Activated CD8-positive, alpha-beta T cell treated with anti-CD3 and anti-CD28 coated beads for 36 hours (primary cell): Measurements from ENCODE around the gene PPP4R4. TPM values are rescaled to one million over a fixed set of nuclear protein-coding genes. Genes with fewer than 3 reads are reported as not detected.

Experiments
- ATAC-seq: fragments of 200-7000 bp; cut with Tn5 transposase; one replicate; pipeline ENCODE4 v1.10.0; 2021; ENCODE audit warnings: mild to moderate bottlenecking, moderate library complexity
- CTCF ChIA-PET: fragments of 350-600 bp; sonication (Branson Sonifier 250); formaldehyde crosslinking; loops from one replicate; lab custom pipeline; 2021; ENCODE audit warnings: antibody characterized with exemption; lab: Charles Lee
- POLR2A ChIA-PET: fragments of 350-600 bp; sonication (Branson Sonifier 250); formaldehyde crosslinking; loops from one replicate; lab custom pipeline; 2021; ENCODE audit warnings: antibody characterized with exemption; lab: Charles Lee
- DNase-seq: peaks from one replicate; pipeline ENCODE4 v3.0.0-alpha.2; 2020
- H3K27ac Mint-ChIP-seq: one replicate; pipeline ENCODE4 v1.8.0; 2021; ENCODE audit warnings: mild to moderate bottlenecking, mixed read lengths
- H3K27me3 Mint-ChIP-seq: one replicate; pipeline ENCODE4 v1.8.0; 2021; ENCODE audit warnings: mixed read lengths
- H3K36me3 Mint-ChIP-seq: one replicate; pipeline ENCODE4 v1.8.0; 2021; ENCODE audit warnings: low read depth, mixed read lengths
- H3K4me1 Mint-ChIP-seq: one replicate; pipeline ENCODE4 v1.8.0; 2021; ENCODE audit warnings: low read depth, mixed read lengths
- H3K4me3 Mint-ChIP-seq: one replicate; pipeline ENCODE4 v1.8.0; 2021; ENCODE audit warnings: mild to moderate bottlenecking, moderate library complexity, mixed read lengths
- H3K9me3 Mint-ChIP-seq: one replicate; pipeline ENCODE4 v1.8.0; 2021; ENCODE audit warnings: mixed read lengths
- intact Hi-C: fragments of 100-400 bp; cut with micrococcal nuclease; formaldehyde crosslinking; loops from one replicate; pipeline ENCODE4 v1.10.0; 2022
- total RNA-seq, 2 experiments: library from RNA; stranded (reverse); gene quantifications; one replicate each; pipeline ENCODE4 v1.2.3, GENCODE V29; 2021
- TF ChIP-seq, protein P1 (sequence below): fragments of 200-600 bp; IDR thresholded peaks from one replicate; pipeline ENCODE4 v1.8.0; 2022; ENCODE audit warnings: antibody characterized with exemption, mild to moderate bottlenecking

Gene PPP4R4
- total RNA-seq, 2 experiments from 2014 or later: 0.63 to 1.2 TPM

DNA sequence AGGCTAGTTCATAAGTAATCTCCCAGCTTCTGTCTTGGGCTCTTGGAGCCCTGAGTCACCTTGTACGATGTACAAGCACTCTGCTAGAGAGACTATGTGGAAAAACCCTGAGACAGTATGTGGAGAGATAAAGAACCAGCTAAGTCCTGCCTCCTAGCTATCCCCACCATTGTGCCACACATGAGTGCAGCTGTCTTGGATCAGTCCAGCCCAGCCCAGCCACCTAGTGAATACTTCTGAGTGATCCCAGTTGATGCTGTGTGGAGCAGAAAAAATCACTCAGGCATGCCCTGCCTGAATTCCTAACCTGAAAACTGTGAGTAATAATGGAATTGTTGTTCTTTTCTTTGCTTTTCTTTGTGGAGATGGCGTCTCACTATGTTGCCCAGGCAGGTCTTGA lies 154.1 kb downstream of the PPP4R4 start:
- ATAC-seq (no peak), DNase-seq (no peak)
- no peak overlapping the region for H3K4me3 Mint-ChIP-seq
- H3K9me3 Mint-ChIP-seq: no peaks in the 10 kb centered on the region
- TF ChIP-seq, protein P1, sequence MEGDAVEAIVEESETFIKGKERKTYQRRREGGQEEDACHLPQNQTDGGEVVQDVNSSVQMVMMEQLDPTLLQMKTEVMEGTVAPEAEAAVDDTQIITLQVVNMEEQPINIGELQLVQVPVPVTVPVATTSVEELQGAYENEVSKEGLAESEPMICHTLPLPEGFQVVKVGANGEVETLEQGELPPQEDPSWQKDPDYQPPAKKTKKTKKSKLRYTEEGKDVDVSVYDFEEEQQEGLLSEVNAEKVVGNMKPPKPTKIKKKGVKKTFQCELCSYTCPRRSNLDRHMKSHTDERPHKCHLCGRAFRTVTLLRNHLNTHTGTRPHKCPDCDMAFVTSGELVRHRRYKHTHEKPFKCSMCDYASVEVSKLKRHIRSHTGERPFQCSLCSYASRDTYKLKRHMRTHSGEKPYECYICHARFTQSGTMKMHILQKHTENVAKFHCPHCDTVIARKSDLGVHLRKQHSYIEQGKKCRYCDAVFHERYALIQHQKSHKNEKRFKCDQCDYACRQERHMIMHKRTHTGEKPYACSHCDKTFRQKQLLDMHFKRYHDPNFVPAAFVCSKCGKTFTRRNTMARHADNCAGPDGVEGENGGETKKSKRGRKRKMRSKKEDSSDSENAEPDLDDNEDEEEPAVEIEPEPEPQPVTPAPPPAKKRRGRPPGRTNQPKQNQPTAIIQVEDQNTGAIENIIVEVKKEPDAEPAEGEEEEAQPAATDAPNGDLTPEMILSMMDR: no peak
- H3K4me1 Mint-ChIP-seq: no peaks in the 10 kb centered on the region
- no peaks in the 10 kb centered on the region for H3K36me3 Mint-ChIP-seq
- CTCF ChIA-PET: no interaction called here
- no peak overlapping the region for H3K27ac Mint-ChIP-seq
- POLR2A ChIA-PET: no interaction called here
- intact Hi-C loops: no loop called here
- peaks cover 9% of the 10 kb centered on the region for H3K27me3 Mint-ChIP-seq

Other genes starting within 250 kb of the PPP4R4 start
- gene FAM181A, start 247.0 kb upstream of the PPP4R4 start, total RNA-seq: not detected
- gene ASB2, start 197.8 kb upstream of the PPP4R4 start, total RNA-seq: 10 to 100 TPM; 11.7 to 12.7 TPM
- not detected for gene CCDC197, start 177.0 kb upstream of the PPP4R4 start, total RNA-seq
- gene OTUB2, start 148.0 kb upstream of the PPP4R4 start, total RNA-seq: under 1 TPM; 0.25 to 0.29 TPM
- 100 to 1,000 TPM; 272 to 275 TPM for gene DDX24, start 93.1 kb upstream of the PPP4R4 start, total RNA-seq
- 10 to 100 TPM; 21.9 to 23.3 TPM for gene IFI27L1, start 93.0 kb upstream of the PPP4R4 start, total RNA-seq
- gene IFI27, start 63.6 kb upstream of the PPP4R4 start, total RNA-seq: 1 to 10 TPM in 1 of 2 experiments, under 1 TPM in 1; 0.86 to 4.1 TPM
- gene IFI27L2, start 44.7 kb upstream of the PPP4R4 start, total RNA-seq: 10 to 100 TPM; 43.0 to 44.5 TPM
- gene SERPINA10, start 118.9 kb downstream of the PPP4R4 start, total RNA-seq: not detected
- not detected for gene SERPINA6, start 149.0 kb downstream of the PPP4R4 start, total RNA-seq
- gene SERPINA2, start 192.4 kb downstream of the PPP4R4 start, total RNA-seq: not detected
- gene SERPINA1, start 214.3 kb downstream of the PPP4R4 start, total RNA-seq: 1 to 10 TPM; 1.0 to 1.9 TPM